Epithelial cell of proximal tubule (primary cell): ENCODE data around the gene IDNK. TPM values are rescaled to one million over a fixed set of nuclear protein-coding genes. Genes with fewer than 3 reads are reported as not detected.
A peak's percentile ranks its signal among the peaks of the same experiment; 100 is the strongest.

Source experiments
- DNase-seq: peaks from one replicate; pipeline ENCODE4 v3.0.0-alpha.2; 2011; ENCODE audit warnings: low read depth
- H3K4me3 ChIP-seq: 2 replicates; pipeline ENCODE4 v1.5.1; 2011; ENCODE audit warnings: low read depth, mild to moderate bottlenecking, low read length
- total RNA-seq: library from RNA; depleted of rRNA; stranded (reverse); fragments of >200 nt; gene quantifications from 2 replicates; pipeline ENCODE4 v1.2.3, GENCODE V29; 2015
- TF ChIP-seq, protein P1 (sequence below): conservative IDR thresholded peaks from 2 replicates; pipeline ENCODE4 v1.5.1; 2012; ENCODE audit warnings: low read depth, mild to moderate bottlenecking, low read length

The IDNK gene
- total RNA-seq: 5.1 and 8.4 TPM in 2 replicates

DNA sequence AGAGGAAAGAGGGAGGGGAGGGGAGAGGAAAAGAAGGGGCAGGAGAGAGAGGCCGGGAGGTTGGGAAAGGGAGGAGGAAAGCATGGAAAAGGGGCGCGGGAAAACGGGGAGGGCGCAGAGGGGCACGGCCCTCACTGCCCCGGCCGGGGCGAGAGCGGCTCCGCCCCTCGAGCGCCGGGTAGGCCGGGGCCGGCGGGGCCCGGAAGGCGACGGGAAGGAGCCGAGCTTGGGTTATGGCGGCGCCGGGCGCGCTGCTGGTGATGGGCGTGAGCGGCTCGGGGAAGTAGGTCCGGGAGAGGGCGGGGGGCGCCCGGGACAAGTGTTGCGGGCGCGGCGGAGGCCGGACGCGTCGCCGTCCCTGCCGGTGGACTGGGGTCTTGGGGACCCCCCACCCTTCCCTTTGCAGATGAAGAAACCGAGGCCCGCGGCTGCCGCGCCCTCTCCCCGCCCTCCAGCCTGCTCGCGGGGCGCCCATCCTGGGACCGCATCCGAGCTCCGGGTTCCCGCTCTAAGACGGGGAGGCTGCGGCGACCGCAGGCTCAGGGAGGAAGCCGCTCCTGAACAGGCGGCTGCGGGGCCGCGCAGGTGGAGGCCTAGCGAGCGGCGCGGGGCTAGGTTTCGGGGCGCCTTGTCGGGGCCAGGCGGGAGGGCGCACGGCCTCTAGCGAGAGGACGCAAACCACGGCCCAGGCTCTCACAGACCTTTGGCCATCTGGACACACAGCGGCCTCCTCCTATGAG lies at the start of gene IDNK:
TSS of gene IDNK (plus strand) at position 205 of the 740 bp plus-strand sequence. CDS start at position 234, 29 bp downstream.
- peak within 1 kb of the TSS; percentile 82 for H3K4me3 ChIP-seq
- no peak for DNase-seq
- TF ChIP-seq, protein P1, sequence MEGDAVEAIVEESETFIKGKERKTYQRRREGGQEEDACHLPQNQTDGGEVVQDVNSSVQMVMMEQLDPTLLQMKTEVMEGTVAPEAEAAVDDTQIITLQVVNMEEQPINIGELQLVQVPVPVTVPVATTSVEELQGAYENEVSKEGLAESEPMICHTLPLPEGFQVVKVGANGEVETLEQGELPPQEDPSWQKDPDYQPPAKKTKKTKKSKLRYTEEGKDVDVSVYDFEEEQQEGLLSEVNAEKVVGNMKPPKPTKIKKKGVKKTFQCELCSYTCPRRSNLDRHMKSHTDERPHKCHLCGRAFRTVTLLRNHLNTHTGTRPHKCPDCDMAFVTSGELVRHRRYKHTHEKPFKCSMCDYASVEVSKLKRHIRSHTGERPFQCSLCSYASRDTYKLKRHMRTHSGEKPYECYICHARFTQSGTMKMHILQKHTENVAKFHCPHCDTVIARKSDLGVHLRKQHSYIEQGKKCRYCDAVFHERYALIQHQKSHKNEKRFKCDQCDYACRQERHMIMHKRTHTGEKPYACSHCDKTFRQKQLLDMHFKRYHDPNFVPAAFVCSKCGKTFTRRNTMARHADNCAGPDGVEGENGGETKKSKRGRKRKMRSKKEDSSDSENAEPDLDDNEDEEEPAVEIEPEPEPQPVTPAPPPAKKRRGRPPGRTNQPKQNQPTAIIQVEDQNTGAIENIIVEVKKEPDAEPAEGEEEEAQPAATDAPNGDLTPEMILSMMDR: no peak

DNA sequence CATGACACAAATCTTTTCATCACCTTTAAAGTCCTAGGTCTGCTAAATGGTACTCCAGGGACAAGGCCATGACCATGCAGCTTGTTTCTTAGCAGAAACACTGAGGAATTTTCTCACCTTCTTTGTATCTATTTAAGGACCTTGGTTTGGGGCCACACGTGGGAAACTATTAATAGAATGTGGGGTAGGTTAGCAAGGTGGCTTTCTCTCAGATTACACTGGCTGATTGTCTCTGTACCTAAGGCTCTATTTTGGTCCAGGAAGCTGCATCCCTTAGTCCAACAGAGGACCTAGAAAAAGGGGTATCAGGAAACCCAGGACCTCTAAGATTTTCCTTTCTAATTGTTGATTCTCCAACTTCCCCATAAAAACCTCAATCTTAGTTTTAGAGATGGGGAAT lies 48.5 kb upstream of the IDNK start:
- H3K4me3 ChIP-seq: no peak overlapping the region
- TF ChIP-seq, protein P1: no peak
- DNase-seq: no peak

DNA sequence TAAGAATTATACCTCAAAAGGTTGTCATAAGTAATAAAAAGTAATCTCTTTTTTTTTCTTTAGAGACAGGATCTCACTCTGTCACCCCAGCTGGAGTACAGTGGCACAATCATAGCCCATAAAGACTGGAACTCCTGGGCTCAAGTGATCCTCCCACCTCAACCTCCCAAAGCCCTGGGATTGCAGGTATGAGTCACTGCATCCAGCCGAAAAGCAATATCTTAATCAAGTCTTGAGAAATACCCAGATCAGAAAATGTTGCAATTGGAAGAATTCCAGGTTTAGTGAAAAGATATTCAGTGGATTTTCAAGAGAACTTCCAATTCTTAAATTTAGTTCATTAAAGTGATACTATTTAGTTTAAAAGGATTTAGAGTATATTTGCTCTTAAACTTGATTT lies 40.9 kb upstream of the IDNK start:
- DNase-seq: peak; percentile 47
- no peak overlapping the region for H3K4me3 ChIP-seq
- TF ChIP-seq, protein P1: no peak

DNA sequence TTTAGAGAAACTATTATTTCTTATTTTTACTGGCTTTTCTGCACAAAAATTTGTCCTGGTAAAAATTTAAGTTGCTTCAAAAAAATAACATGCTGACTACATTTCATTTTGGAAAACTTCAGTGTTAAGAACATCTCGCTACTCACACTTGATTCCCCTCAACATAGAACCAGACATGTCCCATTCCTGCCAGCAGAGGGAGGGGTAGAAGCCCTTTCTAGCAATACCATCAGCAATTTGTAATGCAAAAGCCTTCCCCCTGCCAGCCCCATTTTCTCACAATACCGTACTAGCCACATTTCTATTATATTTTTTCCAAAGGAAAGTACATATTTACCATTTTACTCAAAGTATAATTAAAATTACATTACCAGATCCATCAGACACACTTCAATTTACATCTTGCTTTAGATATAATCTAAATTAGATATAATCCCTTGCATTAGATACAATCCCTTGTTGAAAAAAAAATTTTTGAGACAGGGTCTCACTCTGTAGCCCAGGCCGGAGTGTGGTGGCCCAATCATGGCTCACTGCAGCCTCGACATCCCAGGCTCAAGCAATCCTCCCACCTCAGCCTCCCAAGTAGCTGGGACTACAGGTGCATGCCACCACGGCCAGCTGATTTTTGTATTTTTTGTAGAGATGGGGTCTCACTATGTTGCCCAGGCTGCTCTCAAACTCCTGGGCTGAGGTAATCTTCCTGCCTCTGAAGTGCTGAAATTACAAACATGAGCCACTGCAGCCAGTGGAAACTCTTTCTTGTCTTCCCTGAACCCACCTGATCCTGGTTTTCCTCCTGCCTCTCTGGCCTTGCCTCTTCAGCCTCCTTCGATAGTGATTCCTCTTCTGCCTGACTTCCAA lies 39.6 kb upstream of the IDNK start:
- TF ChIP-seq, protein P1: peak; percentile 87
- DNase-seq: no peak
- no peak overlapping the region for H3K4me3 ChIP-seq

DNA sequence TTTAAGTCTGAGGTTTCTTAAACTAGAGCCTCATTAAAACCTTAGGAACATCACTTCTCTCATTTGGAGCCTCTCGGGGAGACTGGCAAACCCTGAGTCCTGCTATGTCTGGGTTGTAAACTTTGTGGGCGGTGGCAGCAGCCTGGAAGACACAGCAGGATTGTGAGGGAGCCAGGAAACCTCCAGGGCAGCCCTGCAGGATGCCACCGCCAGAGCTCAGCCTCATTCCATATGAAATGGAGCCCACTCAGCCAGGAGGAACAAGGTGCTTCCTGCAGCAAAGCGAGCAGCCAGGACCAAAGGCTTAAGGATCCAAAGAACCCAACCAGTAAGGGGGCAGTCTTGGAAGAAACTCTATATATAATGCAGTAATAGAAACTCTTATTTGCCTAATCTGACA lies 37.9 kb upstream of the IDNK start:
- DNase-seq: no peak
- no peak overlapping the region for H3K4me3 ChIP-seq
- TF ChIP-seq, protein P1: no peak

DNA sequence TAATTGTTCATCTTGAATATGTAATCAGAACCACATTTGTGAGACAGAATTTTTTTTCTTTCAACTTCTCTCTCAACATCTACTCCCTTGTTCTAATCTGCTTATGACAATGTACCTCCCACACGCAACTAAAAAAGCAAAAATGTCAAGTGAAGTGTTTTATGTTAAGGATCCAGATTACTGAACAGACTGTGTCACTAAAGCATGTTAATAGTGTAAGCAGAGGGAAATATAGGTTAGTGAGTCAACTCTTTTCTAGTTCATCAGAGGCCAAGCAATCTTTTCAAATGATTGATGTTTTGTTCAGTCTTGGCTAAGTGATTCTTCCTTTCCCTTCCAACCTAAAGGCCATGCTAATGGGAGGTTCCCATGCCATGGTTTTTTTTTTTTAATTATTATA lies 34.7 kb upstream of the IDNK start:
- H3K4me3 ChIP-seq: no peak overlapping the region
- DNase-seq: no peak
- TF ChIP-seq, protein P1: no peak
